ENCODE results near the gene ARID1A.

The ARID1A gene

DNA sequence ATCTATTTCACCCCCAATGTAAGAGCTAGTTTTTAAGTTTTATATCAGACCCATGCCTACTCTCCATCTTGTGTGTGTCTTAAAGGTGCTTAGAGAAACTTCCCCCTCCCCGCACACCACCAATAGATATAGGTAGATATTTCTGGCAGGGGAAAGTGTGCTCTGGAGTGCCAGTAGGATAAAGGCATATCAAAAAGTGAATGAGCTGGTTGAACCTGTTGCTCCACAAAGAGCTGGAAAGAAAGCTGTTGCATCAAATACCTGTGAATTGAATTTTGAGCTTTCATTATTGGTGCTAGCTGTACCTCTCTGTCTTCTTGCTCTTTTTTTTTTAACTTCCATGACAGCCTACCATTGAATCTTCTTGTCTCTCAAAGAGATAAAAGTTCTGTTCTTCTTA is 32.8 kb downstream of the ARID1A start:
- no peak for DNase-seq (ENCODE audit: low read depth)

DNA sequence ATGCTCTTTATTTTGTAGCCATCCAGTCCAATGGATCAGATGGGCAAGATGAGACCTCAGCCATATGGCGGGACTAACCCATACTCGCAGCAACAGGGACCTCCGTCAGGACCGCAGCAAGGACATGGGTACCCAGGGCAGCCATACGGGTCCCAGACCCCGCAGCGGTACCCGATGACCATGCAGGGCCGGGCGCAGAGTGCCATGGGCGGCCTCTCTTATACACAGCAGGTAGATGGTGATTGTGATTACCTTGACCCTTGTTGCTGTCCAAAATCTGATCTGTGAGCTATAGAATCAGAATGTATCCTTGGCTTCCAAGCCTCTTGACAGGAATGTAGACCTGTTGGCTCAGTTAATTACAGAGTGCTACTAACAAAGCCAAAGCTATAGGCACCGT is 33.8 kb downstream of the ARID1A start:
- no peak for DNase-seq (ENCODE audit: low read depth)

DNA sequence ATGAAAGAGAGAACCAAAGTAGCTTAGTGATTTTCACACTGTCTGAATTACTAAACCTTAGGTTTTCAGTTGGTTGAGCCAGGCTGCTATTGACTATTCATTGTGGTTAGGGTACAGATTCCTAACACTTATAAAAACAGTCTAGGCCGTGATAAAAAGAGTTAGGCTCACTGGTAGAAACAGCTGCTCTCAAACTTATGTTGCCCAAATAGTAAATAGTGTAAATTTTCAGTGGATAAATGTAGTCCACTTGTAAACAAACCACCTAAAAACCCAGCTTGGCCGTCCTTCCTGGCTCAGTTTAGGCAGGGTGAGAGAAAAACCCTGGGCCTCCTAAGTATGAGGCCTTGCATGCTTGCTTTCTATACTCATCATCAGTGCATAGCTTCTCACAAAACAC is 34.9 kb downstream of the ARID1A start:
- no peak for DNase-seq (ENCODE audit: low read depth)

DNA sequence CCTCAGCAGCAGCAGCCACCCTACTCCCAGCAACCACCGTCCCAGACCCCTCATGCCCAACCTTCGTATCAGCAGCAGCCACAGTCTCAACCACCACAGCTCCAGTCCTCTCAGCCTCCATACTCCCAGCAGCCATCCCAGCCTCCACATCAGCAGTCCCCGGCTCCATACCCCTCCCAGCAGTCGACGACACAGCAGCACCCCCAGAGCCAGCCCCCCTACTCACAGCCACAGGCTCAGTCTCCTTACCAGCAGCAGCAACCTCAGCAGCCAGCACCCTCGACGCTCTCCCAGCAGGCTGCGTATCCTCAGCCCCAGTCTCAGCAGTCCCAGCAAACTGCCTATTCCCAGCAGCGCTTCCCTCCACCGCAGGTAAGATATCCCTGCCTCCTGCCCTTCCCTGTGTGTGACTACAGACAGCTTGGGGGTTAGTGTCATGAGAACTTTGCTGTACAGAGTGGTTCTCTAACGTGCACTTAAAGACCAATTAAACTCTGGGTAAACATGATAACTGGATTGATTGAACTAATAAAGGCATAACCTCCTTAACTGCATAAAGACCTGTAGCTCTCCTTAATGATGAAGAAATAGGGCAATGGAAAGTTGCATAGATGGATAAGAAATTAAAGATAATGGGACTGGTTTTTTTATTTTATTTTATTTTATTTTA is 35.6 kb downstream of the ARID1A start:
- no peak for DNase-seq (ENCODE audit: low read depth)

GRCh38 chr1:26733392-26733791 is 37.6 kb downstream of the ARID1A start:
- DNase-seq (ENCODE audit: low read depth): no peak

DNA sequence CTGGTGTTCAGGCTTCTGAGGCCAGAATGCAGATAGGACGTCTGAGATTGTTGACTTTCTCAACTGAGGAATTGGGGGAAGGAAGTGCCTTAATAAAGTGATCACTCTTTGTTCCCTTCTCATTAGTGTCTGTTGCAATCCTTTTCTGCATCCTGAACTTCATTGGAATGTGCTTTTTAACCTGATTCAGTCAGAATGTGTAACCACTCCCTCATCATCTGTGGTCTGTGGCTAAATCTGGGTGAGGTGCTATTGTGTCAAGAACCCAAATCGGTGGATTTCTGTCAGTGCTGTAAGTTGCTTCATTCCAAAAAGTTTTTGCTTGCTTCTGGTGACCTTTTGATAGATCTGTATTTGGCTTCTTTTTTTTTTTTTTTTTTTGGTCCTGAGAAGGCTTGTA is 38.2 kb downstream of the ARID1A start:
- no peak for DNase-seq (ENCODE audit: low read depth)

DNA sequence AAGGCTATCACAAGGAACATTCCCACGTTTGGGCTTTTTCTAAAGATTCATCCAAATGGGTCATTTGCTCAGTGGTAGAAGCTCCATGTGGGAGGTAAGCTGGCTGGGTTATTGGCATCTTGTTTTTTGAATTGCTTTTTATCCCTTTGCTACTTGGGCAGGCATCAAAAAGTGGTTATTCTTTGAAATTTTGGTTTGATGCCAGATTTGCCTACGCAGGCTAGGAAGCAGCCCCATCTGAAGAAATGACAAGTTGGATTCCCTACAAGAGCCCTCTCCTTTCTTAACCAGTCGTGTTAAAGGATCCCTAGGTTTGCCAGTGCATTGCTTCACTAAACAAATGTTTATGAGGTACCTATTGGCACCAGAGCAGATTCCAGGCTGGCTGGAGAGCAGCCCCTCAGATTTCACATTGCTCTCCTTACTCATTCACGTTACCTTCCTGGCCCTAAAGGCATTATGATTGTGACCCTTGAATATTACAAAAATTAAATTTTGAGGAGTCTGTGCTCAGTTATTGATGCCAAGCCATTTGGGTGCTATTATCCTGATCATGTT is 38.8 kb downstream of the ARID1A start:
- no peak for DNase-seq (ENCODE audit: low read depth)

GRCh38 chr1:26739329-26739914 is 43.6 kb downstream of the ARID1A start:
- DNase-seq (ENCODE audit: low read depth): no peak

DNA sequence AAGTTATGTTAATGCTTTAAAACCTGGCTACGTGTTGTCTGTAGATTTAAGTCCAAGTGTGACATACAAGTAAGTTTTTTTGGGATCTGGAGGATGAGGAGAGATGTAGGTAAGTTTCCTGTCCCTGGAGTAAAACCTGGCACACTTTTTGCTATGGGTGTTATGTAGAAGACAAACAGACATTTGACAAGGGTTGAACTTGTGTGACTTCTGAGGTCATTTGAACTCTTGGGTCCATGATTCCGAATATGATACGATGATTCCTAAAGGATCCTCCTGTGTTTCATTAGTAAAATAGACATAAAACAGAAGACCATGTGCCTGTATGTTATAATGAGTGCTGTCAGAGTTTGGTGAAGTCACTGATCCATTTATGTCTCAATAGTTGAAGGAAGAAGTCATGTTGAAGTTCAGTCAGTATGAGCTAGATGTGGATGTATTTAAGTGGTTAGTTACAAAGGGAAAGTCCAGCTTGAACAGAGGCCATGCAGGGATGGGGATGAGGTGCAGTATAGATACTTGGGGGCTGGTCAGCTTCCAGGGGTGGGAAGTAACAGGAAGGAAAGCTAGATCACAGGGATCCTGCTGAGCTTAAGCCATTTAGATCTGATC is 44.3 kb downstream of the ARID1A start:
- DNase-seq (ENCODE audit: low read depth): no peak

- no peak for DNase-seq (ENCODE audit: low read depth)
These were observed 45.1 kb downstream of the ARID1A start for GRCh38 chr1:26740952-26741351.

GRCh38 chr1:26743426-26744059 is 47.7 kb downstream of the ARID1A start:
- no peak for DNase-seq (ENCODE audit: low read depth)

GRCh38 chr1:26744075-26744959 is 48.5 kb downstream of the ARID1A start:
- DNase-seq (ENCODE audit: low read depth): peak; percentile 58

GRCh38 chr1:26745191-26745590 is 49.4 kb downstream of the ARID1A start:
- no peak for DNase-seq (ENCODE audit: low read depth)

DNA sequence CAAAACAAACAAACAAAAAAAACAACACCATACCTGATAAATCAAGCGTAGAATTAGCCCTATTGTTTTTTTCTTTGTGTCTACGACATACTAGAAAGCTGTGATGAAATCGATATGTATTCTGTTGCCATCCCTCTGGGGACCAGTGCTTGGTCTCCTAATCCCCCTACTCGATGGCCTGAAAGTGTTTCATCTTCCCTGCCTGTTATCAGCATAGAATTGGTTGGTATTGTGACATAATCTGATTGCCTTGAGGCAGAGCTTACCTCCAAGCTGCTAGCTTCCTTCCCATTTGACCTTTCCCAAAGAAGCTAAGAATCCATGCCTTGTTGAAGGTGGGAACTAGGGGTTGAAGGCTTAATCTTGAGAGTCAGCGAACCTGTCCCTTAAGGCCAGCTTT is 51.2 kb downstream of the ARID1A start:
- DNase-seq (ENCODE audit: low read depth): no peak

- no peak for DNase-seq (ENCODE audit: low read depth)
These were observed 52.5 kb downstream of the ARID1A start for GRCh38 chr1:26748351-26748750.

- no peak for DNase-seq (ENCODE audit: low read depth)
These were observed 53.6 kb downstream of the ARID1A start for GRCh38 chr1:26749458-26749857.

DNA sequence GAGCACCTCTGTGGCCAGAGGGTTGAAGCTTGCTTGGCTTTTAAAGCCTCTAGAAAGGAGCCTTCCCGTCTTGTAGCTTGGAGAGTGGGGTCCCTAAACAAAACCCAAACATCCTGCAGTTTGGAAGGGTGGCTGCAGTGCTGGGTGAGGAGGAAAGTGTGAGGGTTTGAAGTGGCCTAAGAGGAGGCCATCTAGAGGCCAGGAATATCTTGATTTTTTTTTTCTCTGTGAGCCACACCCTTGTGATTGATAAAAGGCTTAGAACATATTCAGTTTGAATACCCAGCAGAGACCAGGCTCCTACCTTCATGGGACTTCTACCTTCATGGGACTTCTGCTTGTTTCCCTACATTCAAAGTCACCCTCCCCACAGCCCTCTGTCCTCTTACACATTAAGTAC is 54.6 kb downstream of the ARID1A start:
- no peak for DNase-seq (ENCODE audit: low read depth)

DNA sequence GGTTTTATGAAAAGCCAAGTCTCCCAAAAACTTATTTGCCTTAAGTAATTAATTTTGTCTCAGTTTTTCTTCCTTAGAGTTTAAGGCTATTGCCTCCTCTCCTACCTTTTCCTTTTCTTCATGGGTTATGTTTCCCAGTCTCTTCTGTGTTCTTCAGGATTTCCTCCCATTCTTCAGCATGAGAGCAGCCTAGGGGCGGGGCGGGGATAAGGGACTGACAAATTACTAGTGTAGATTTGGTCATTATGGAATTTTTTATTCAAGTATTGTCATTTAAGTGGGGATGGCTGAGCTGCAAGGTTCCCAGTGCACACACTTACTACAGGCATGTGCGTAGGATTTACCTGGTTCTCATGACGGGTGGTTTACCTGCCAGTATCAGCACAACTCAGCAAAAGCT is 56.7 kb downstream of the ARID1A start:
- DNase-seq (ENCODE audit: low read depth): no peak

- no peak for DNase-seq (ENCODE audit: low read depth)
These were observed 58.5 kb downstream of the ARID1A start for GRCh38 chr1:26754086-26754874.

DNA sequence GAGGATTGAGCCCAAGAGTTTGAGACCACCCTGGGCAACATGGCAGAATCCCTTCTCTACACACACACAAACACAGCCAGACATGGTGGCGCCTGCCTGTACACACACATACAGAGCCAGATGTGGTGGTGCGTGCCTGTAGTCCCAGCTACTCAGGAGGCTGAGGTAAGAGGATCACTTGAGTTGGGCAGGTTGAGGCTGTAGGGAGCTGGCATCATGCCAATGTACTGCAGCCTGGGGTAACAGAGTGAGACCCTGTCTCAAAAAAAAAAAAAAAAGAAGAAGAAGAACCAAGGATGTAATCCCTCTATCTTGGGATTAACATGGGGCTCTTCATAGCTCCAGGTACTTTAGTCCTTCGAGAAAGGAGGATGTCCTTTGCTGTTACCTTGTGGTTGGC is 62.5 kb downstream of the ARID1A start:
- no peak for DNase-seq (ENCODE audit: low read depth)

DNA sequence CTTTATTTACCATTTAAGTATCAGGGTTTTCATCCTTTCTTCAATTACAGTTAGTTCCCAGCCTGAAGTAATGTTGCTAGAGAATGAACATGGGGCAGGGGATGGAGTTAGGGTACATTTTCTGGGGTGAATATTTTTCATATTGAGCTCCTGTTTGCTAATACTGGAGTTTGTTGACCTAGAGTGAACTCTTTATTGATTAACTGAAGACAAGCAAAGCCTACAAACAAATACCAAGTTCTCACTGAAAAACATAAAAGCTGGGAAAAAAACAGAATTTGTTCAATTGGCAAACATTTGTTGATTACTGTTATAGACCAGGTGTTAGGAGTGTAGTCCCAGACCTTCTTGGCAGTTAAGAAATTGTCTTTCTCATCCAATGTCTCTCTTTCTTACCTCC is 63.7 kb downstream of the ARID1A start:
- no peak for DNase-seq (ENCODE audit: low read depth)

All from stimulated activated CD8-positive, alpha-beta memory T cell treated with anti-CD3 and anti-CD28 coated beads, Interleukin-15, amount 100 ng/mL, for 1 hour (primary cell).